ENCODE results near the gene FBXL12. TPM values are rescaled to one million over a fixed set of nuclear protein-coding genes. Genes with fewer than 3 reads are reported as not detected.

Gene FBXL12
- total RNA-seq, 4 donors from 2014 or later, result 39.8 to 87.9 (median 70.8) TPM

DNA sequence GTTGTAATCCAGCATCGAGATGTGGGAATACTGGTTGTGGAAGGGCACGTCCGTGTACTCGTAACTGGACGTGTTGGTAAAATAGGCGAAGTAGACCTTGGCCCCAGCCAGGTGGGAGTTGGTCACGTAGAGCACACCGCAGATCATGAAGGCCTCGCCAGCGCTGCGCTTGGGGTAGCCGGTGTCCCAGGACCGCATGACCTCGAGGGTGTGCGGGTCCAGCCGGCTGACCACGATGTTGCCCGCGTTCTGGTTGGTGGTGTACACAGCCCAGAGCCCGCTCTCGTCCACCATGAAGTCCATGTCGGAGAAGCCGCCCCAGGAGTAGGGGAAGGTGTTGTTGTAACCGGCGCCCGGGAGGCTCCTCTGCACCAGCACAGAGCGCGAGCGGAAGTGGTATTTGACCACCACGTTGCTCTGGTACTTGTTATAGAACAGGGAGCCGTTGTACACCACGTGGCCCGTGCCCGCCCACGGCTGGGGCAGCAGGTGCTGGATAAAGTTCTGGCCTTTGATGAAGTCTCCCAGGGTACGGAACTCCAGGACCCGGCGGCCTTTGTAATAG is 35.5 kb upstream of the FBXL12 start:
- DNase-seq, result no peak
- Histone ChIP-seq H3K27me3 (no peaks in the 10 kb centered on the region), H3K9me3 (no peaks in the 10 kb centered on the region), H3K36me3 (peaks cover 0 to 7% (median 0%) of the 10 kb centered on the region in 3 donors), H3K27ac (no peak overlapping the region), H3K4me1 (no peaks in the 10 kb centered on the region), H3K4me3 (no peak overlapping the region)
- no peak for TF ChIP-seq POLR2A (IDR thresholded peaks at IDR 0.05)
- TF ChIP-seq CTCF (IDR thresholded peaks at IDR 0.05), result no peak

GRCh38 chr19:9850235-9850959 is 31.5 kb upstream of the FBXL12 start:
- no peak overlapping the region for H3K4me3 ChIP-seq
- DNase-seq, result no peak
- H3K4me1 ChIP-seq, result no peaks in the 10 kb centered on the region
- peaks cover 0 to 35% (median 0%) of the 10 kb centered on the region in 3 donors for H3K36me3 ChIP-seq
- H3K27ac ChIP-seq, result no peak overlapping the region
- H3K27me3 ChIP-seq, result no peaks in the 10 kb centered on the region
- H3K9me3 ChIP-seq, result no peaks in the 10 kb centered on the region
- TF ChIP-seq POLR2A (IDR thresholded peaks at IDR 0.05) (no peak), CTCF (IDR thresholded peaks at IDR 0.05) (no peak)

DNA sequence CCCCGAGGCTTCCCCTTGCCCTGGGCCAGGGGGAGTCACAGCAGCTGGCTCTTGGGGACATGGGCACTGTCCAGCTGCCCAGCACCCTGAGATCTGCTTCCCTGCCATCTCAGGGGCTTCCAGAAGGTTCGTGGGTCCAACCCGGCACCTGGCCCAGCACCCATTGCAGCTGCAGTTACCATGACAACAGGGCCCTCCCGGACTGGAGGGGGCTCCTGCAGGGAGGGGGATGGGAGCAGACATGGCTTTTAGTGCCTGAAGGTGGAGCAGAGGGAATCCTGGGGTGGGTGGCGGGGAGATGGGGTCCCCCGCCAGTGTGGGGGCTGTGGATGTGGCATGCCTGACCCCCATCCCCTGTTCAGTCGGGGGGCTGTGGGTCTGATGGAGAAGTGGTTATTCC is 30.9 kb upstream of the FBXL12 start:
- TF ChIP-seq POLR2A (IDR thresholded peaks at IDR 0.05), result no peak
- no peak for TF ChIP-seq CTCF (IDR thresholded peaks at IDR 0.05)
- Histone ChIP-seq H3K4me3 (no peak overlapping the region), H3K27me3 (no peaks in the 10 kb centered on the region), H3K36me3 (peaks cover 0 to 39% (median 0%) of the 10 kb centered on the region in 3 donors), H3K4me1 (no peaks in the 10 kb centered on the region), H3K9me3 (no peaks in the 10 kb centered on the region), H3K27ac (no peak overlapping the region)
- DNase-seq, result no peak

DNA sequence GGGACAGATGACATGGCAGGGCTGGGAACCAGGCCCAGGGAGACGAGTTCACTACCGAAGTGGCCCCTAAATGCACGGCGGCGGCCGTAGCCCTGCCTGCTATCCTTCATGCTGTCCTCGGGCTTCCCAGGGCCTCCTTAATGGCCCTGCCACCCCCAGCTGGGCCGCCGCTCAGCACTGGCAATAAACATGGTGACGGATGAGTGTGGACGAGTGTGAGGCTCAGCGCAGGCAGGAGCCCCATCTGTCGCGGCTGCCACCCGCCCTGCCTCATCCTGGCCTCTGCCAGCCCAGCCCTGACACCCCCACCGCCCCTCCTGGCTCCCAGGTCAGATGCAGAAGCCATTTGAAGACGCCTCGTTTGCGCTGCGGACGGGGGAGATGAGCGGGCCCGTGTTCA is 29.9 kb upstream of the FBXL12 start:
- TF ChIP-seq POLR2A (IDR thresholded peaks at IDR 0.05) (no peak), CTCF (IDR thresholded peaks at IDR 0.05) (no peak)
- H3K27me3 ChIP-seq, result no peaks in the 10 kb centered on the region

GRCh38 chr19:9848060-9848459 is 29.2 kb upstream of the FBXL12 start:
- Histone ChIP-seq H3K36me3 (peaks cover 0 to 56% (median 0%) of the 10 kb centered on the region in 3 donors), H3K4me1 (no peaks in the 10 kb centered on the region), H3K27ac (no peak overlapping the region), H3K9me3 (no peaks in the 10 kb centered on the region), H3K27me3 (no peaks in the 10 kb centered on the region), H3K4me3 (no peak overlapping the region)
- TF ChIP-seq CTCF (IDR thresholded peaks at IDR 0.05), result peak in 4 of 6 experiments; percentile 18 to 25 (median 20)
- TF ChIP-seq POLR2A (IDR thresholded peaks at IDR 0.05), result no peak
- DNase-seq, result no peak

More for the DNA sequence above, 29.9 kb upstream of the FBXL12 start:
- Histone ChIP-seq H3K4me1 (no peaks in the 10 kb centered on the region), H3K9me3 (no peaks in the 10 kb centered on the region), H3K36me3 (peaks cover 0 to 49% (median 0%) of the 10 kb centered on the region in 3 donors), H3K27ac (no peak overlapping the region), H3K4me3 (no peak overlapping the region)
- DNase-seq, result no peak

Measured in Peyer's patch (tissue), 4 donors.